Uterus (tissue), 4 donors: ENCODE results near the gene RPL10A. TPM values are rescaled to one million over a fixed set of nuclear protein-coding genes. Genes with fewer than 3 reads are reported as not detected.

Experiments
- DNase-seq, 2 donors: peaks; one replicate each; pipeline ENCODE4 v3.0.0-alpha.2; 2019 to 2020
- H3K27ac ChIP-seq, 2 donors: fragments of 200-600 bp; sonication (generic); 1 replicate in 1 of 2; 2 replicates in 1 of 2; pipeline ENCODE4 v1.5.1; 2016 to 2018
- H3K27me3 ChIP-seq, 2 donors: fragments of 200-600 bp; sonication (generic); one replicate each; pipeline ENCODE4 v1.5.1; 2018 to 2019; ENCODE audit warnings: control low read depth in 1 of 2
- H3K36me3 ChIP-seq, 2 donors: fragments of 200-600 bp; sonication (generic); one replicate each; pipeline ENCODE4 v1.5.1; 2019; ENCODE audit warnings: control low read depth in 1 of 2
- H3K4me1 ChIP-seq, 2 donors: fragments of 200-600 bp; sonication (generic); one replicate each; pipeline ENCODE4 v1.5.1; 2018 to 2019; ENCODE audit warnings: control low read depth in 1 of 2
- H3K4me3 ChIP-seq, 2 donors: fragments of 200-600 bp; sonication (generic); 1 replicate in 1 of 2; 2 replicates in 1 of 2; pipeline ENCODE4 v1.5.1; 2018 to 2019; ENCODE audit warnings: mild to moderate bottlenecking in 1 of 2
- H3K9me3 ChIP-seq, 2 donors: fragments of 200-600 bp; sonication (generic); one replicate each; pipeline ENCODE4 v1.5.1; 2019; ENCODE audit warnings: control low read depth in 1 of 2
- CTCF ChIP-seq, 4 experiments: fragments of 200-600 bp in 2 of 4; fragments of 450-650 bp in 2 of 4; sonication (generic) in 2 of 4; IDR thresholded peaks; one replicate each; pipeline ENCODE4 v1.5.1; 2016 to 2019; ENCODE audit warnings: antibody characterized with exemption in 4 of 4, mild to moderate bottlenecking in 2 of 4, moderate library complexity in 1 of 4
- POLR2A ChIP-seq, 2 donors: fragments of 450-650 bp; IDR thresholded peaks; one replicate each; pipeline ENCODE4 v1.6.1; 2016; ENCODE audit warnings: antibody characterized with exemption in 2 of 2, mild to moderate bottlenecking in 1 of 2, moderate library complexity in 1 of 2
- intact Hi-C: fragments of 100-400 bp; cut with DNase I; formaldehyde crosslinking; loops from one replicate; pipeline ENCODE4 v1.15.1; 2023; ENCODE audit warnings: low total_unique reads
- total RNA-seq, 4 donors: library from RNA; depleted of rRNA in 3 of 4; stranded (reverse); fragments of >200 nt in 3 of 4; gene quantifications; one replicate each; pipeline versions ENCODE4 v1.1.0 to v1.2.4, GENCODE V29; 2014 to 2023
- donor health status: DM: yes; HTN: yes; CAD: no.

RPL10A gene
- total RNA-seq, 4 donors from 2014 or later, result 1,557 to 4,762 (median 2,904) TPM

- H3K9me3 ChIP-seq, result no peaks in the 10 kb centered on the region
- TF ChIP-seq CTCF (IDR thresholded peaks at IDR 0.05) (no peak), POLR2A (IDR thresholded peaks at IDR 0.05) (no peak)
- intact Hi-C loops, result no loop called here
- H3K36me3 ChIP-seq, result no peaks in the 10 kb centered on the region
- H3K4me3 ChIP-seq, result no peak overlapping the region
- no peak overlapping the region for H3K27ac ChIP-seq
- no peak for DNase-seq
- H3K27me3 ChIP-seq, result no peaks in the 10 kb centered on the region
- H3K4me1 ChIP-seq, result peaks cover 0 to under 1% of the 10 kb centered on the region in 2 donors
Measured at GRCh38 chr6:35476004-35476403, 7.8 kb downstream of the RPL10A start.

GRCh38 chr6:35477028-35477427 lies 8.8 kb downstream of the RPL10A start:
- DNase-seq, result no peak
- Histone ChIP-seq H3K4me3 (no peak overlapping the region), H3K36me3 (no peaks in the 10 kb centered on the region), H3K9me3 (no peaks in the 10 kb centered on the region), H3K27me3 (no peaks in the 10 kb centered on the region), H3K27ac (no peak overlapping the region), H3K4me1 (peaks cover 0 to 6% of the 10 kb centered on the region in 2 donors)
- intact Hi-C loops, result no loop called here
- TF ChIP-seq POLR2A (IDR thresholded peaks at IDR 0.05) (no peak), CTCF (IDR thresholded peaks at IDR 0.05) (no peak)

GRCh38 chr6:35477551-35478179 lies 9.5 kb downstream of the RPL10A start:
- intact Hi-C loops, result no loop called here
- Histone ChIP-seq H3K4me1 (peaks cover 0 to 6% of the 10 kb centered on the region in 2 donors), H3K27me3 (no peaks in the 10 kb centered on the region), H3K27ac (no peak overlapping the region), H3K9me3 (no peaks in the 10 kb centered on the region), H3K4me3 (no peak overlapping the region), H3K36me3 (no peaks in the 10 kb centered on the region)
- DNase-seq, result no peak
- TF ChIP-seq CTCF (IDR thresholded peaks at IDR 0.05) (no peak), POLR2A (IDR thresholded peaks at IDR 0.05) (no peak)

GRCh38 chr6:35478259-35478658 lies 10.1 kb downstream of the RPL10A start:
- intact Hi-C loops, result no loop called here
- Histone ChIP-seq H3K27me3 (no peaks in the 10 kb centered on the region), H3K4me1 (peaks cover 0 to 6% of the 10 kb centered on the region in 2 donors), H3K4me3 (no peak overlapping the region), H3K36me3 (no peaks in the 10 kb centered on the region), H3K9me3 (no peaks in the 10 kb centered on the region), H3K27ac (no peak overlapping the region)
- no peak for DNase-seq
- no peak for TF ChIP-seq POLR2A (IDR thresholded peaks at IDR 0.05)
- TF ChIP-seq CTCF (IDR thresholded peaks at IDR 0.05), result no peak

- H3K4me3 ChIP-seq, result no peak overlapping the region
- no peaks in the 10 kb centered on the region for H3K27me3 ChIP-seq
- no peaks in the 10 kb centered on the region for H3K9me3 ChIP-seq
- H3K4me1 ChIP-seq, result peaks cover 0 to 13% of the 10 kb centered on the region in 2 donors
- no peak for DNase-seq
- H3K36me3 ChIP-seq, result no peaks in the 10 kb centered on the region
- intact Hi-C loops, result no loop called here
- TF ChIP-seq CTCF (IDR thresholded peaks at IDR 0.05) (no peak), POLR2A (IDR thresholded peaks at IDR 0.05) (no peak)
- H3K27ac ChIP-seq, result peak overlapping the region in 1 of 2 donors; percentile 51
Measured at GRCh38 chr6:35480176-35480575, 12.0 kb downstream of the RPL10A start.
